OCI-LY7 (cell line): Measurements from ENCODE around the gene DCTD. TPM values are rescaled to one million over a fixed set of nuclear protein-coding genes. Genes with fewer than 3 reads are reported as not detected.

Experiments
- BruUV-seq: library from RNA; stranded (reverse); fragments of 400-500 nt; replicated peaks from 2 replicates; lab custom pipeline; 2021; lab: Mats Ljungman, UMichigan
- CTCF ChIA-PET: fragments of 300-600 bp; sonication (Branson Sonifier 250); formaldehyde crosslinking; loops from one replicate; lab custom pipeline; 2022; ENCODE audit warnings: antibody characterized with exemption; ENCODE audit not compliant: unreplicated experiment; lab: Charles Lee
- POLR2A ChIA-PET: fragments of 300-600 bp; sonication (Branson Sonifier 250); formaldehyde crosslinking; loops from one replicate; lab custom pipeline; 2022; ENCODE audit warnings: antibody characterized with exemption; lab: Charles Lee
- DNase-seq: peaks from one replicate; pipeline ENCODE4 v3.0.0-alpha.2; 2015; ENCODE audit warnings: low spot score
- H2AFZ ChIP-seq: fragments of 200-600 bp; sonication (generic), shearing (Covaris generic); 2 replicates; pipeline ENCODE4 v1.6.1; 2014; ENCODE audit warnings: mild to moderate bottlenecking, antibody characterized with exemption, low read length, moderate library complexity
- H3K27ac ChIP-seq: fragments of 200-600 bp; sonication (generic); 2 replicates; pipeline ENCODE4 v1.5.1; 2014; ENCODE audit warnings: mixed run types, low read depth, mild to moderate bottlenecking, moderate library complexity, low read length, inconsistent platforms; ENCODE audit not compliant: poor library complexity, severe bottlenecking
- H3K36me3 ChIP-seq: fragments of 200-600 bp; sonication (generic); 2 replicates; pipeline ENCODE4 v1.6.1; 2014; ENCODE audit warnings: mild to moderate bottlenecking, antibody characterized with exemption, low read length, moderate library complexity, mixed read lengths; ENCODE audit not compliant: insufficient read depth
- H3K4me1 ChIP-seq: fragments of 200-600 bp; sonication (generic); 2 replicates; pipeline ENCODE4 v1.5.1; 2014; ENCODE audit warnings: mild to moderate bottlenecking, low read length; ENCODE audit not compliant: insufficient read depth, poor library complexity, severe bottlenecking
- H3K4me2 ChIP-seq: fragments of 200-600 bp; sonication (generic); 2 replicates; pipeline ENCODE4 v1.6.1; 2014; ENCODE audit warnings: mild to moderate bottlenecking, low read length
- H3K4me3 ChIP-seq: fragments of 200-600 bp; sonication (generic); 2 replicates; pipeline ENCODE4 v1.5.1; 2014; ENCODE audit warnings: mild to moderate bottlenecking, low read depth, low read length; ENCODE audit not compliant: poor library complexity, severe bottlenecking
- H3K79me2 ChIP-seq: fragments of 200-600 bp; sonication (generic); 2 replicates; pipeline ENCODE4 v1.6.1; 2016; ENCODE audit warnings: low read depth, mild to moderate bottlenecking, low read length, moderate library complexity, mixed read lengths; ENCODE audit not compliant: insufficient read depth
- H3K9me2 ChIP-seq: fragments of 200-600 bp; sonication (generic); 2 replicates; pipeline ENCODE4 v1.6.1; 2016; ENCODE audit warnings: mild to moderate bottlenecking, low read length, mixed read lengths; ENCODE audit not compliant: insufficient read depth
- H3K9me3 ChIP-seq: fragments of 200-600 bp; sonication (generic); 2 replicates; pipeline ENCODE4 v1.6.1; 2014; ENCODE audit warnings: mild to moderate bottlenecking, mixed run types, low read length, mixed read lengths
- H4K20me1 ChIP-seq: fragments of 200-600 bp; sonication (generic); 2 replicates; pipeline ENCODE4 v1.6.1; 2014; ENCODE audit warnings: mild to moderate bottlenecking, antibody characterized with exemption, low read length, moderate library complexity, mixed read lengths; ENCODE audit not compliant: insufficient read depth
- CTCF ChIP-seq: fragments of 200-600 bp; sonication (generic); conservative IDR thresholded peaks from 2 replicates; pipeline ENCODE4 v1.5.1; 2014; ENCODE audit warnings: mild to moderate bottlenecking, antibody characterized with exemption, low read length, moderate library complexity, mixed read lengths
- EZH2phosphoT487 ChIP-seq: fragments of 200-600 bp; sonication (generic); IDR thresholded peaks from 2 replicates; pipeline ENCODE4 v1.6.1; 2018; ENCODE audit warnings: low read depth, borderline replicate concordance, mild to moderate bottlenecking, mixed run types, antibody characterized with exemption, low read length, moderate library complexity, mixed read lengths
- intact Hi-C: fragments of 100-400 bp; cut with micrococcal nuclease; formaldehyde crosslinking; loops from one replicate; pipeline ENCODE4 v1.10.0; 2022; ENCODE audit not compliant: unreplicated experiment
- total RNA-seq, 2 experiments: library from RNA; depleted of rRNA in 1 of 2; stranded (reverse); fragments of >200 nt in 1 of 2; shearing (Covaris generic) in 1 of 2; gene quantifications; 2 replicates each; pipeline ENCODE4 v1.2.3, GENCODE V29; 2014 to 2022

Gene DCTD
- total RNA-seq, 2 experiments from 2014 or later = 37.8 to 81.9 TPM

- ChIA-PET POLR2A (interaction anchor here (0.5 to 1.1 kb wide), 3 partner anchors 12 to 867 kb away, joined by 3 to 5 read pairs (median 3); no protein-coding TSS in a partner anchor), CTCF (interaction anchor here (0.6 to 1.1 kb wide), 4 partner anchors 13 to 31 kb away, joined by 3 to 4 read pairs (median 4); no protein-coding TSS in a partner anchor)
- Histone ChIP-seq H3K36me3 (no peaks in the 10 kb centered on the region), H3K27ac (no peak overlapping the region), H3K9me3 (no peaks in the 10 kb centered on the region), H3K4me1 (no peaks in the 10 kb centered on the region), H3K4me2 (no peak overlapping the region), H4K20me1 (no peaks in the 10 kb centered on the region), H2AFZ (no peak overlapping the region), H3K4me3 (no peak overlapping the region), H3K9me2 (no peaks in the 10 kb centered on the region), H3K79me2 (no peaks in the 10 kb centered on the region)
- TF ChIP-seq CTCF = peak; percentile 91
- TF ChIP-seq EZH2phosphoT487 = no peak
- peak; percentile 86 for DNase-seq
- intact Hi-C loops = loop anchor here (1.0 kb wide), 2 partner anchors 116 to 447 kb away; no protein-coding TSS in a partner anchor
- no TSS peak for BruUV-seq
Observed at GRCh38 chr4:182925298-182925757, 8.1 kb upstream of the DCTD start.

- no peak overlapping the region for H3K4me3 ChIP-seq
- TF ChIP-seq CTCF (no peak), EZH2phosphoT487 (no peak)
- H3K27ac ChIP-seq = no peak overlapping the region
- POLR2A ChIA-PET = interaction anchor here (0.5 to 1.1 kb wide), 2 partner anchors 11 to 866 kb away, joined by 3 to 5 read pairs; no protein-coding TSS in a partner anchor
- no peak for DNase-seq
- CTCF ChIA-PET = interaction anchor here (0.7 to 1.1 kb wide), 3 partner anchors 12 to 30 kb away, joined by 3 to 4 read pairs (median 3); no protein-coding TSS in a partner anchor
- H3K4me1 ChIP-seq = peaks cover under 1% of the 10 kb centered on the region
- no TSS peak for BruUV-seq
- no peaks in the 10 kb centered on the region for H3K36me3 ChIP-seq
- H3K4me2 ChIP-seq = no peak overlapping the region
- H3K9me2 ChIP-seq = no peaks in the 10 kb centered on the region
- no peaks in the 10 kb centered on the region for H3K79me2 ChIP-seq
- H4K20me1 ChIP-seq = no peaks in the 10 kb centered on the region
- H3K9me3 ChIP-seq = no peaks in the 10 kb centered on the region
- H2AFZ ChIP-seq = no peak overlapping the region
- intact Hi-C loops = no loop called here
Observed at GRCh38 chr4:182924497-182924896, 7.3 kb upstream of the DCTD start.

GRCh38 chr4:182923796-182924340 lies 6.7 kb upstream of the DCTD start:
- BruUV-seq = no TSS peak
- no peak overlapping the region for H3K27ac ChIP-seq
- TF ChIP-seq CTCF = no peak
- TF ChIP-seq EZH2phosphoT487 = no peak
- no peak overlapping the region for H3K4me2 ChIP-seq
- H3K9me3 ChIP-seq = no peaks in the 10 kb centered on the region
- H3K79me2 ChIP-seq = no peaks in the 10 kb centered on the region
- no peak overlapping the region for H2AFZ ChIP-seq
- intact Hi-C loops = no loop called here
- no peaks in the 10 kb centered on the region for H4K20me1 ChIP-seq
- no peaks in the 10 kb centered on the region for H3K36me3 ChIP-seq
- H3K9me2 ChIP-seq = no peaks in the 10 kb centered on the region
- peaks cover 7% of the 10 kb centered on the region for H3K4me1 ChIP-seq
- no peak for DNase-seq
- ChIA-PET CTCF (no interaction called here), POLR2A (no interaction called here)
- no peak overlapping the region for H3K4me3 ChIP-seq
